HCT116 (cell line): ENCODE results near the gene PEX10. TPM values are rescaled to one million over a fixed set of nuclear protein-coding genes. Genes with fewer than 3 reads are reported as not detected.

Experiments
- ATAC-seq: fragments of 200-7000 bp; cut with Tn5 transposase; 2 replicates; pipeline ENCODE4 v1.9.1; 2020; ENCODE audit warnings: mild to moderate bottlenecking, moderate library complexity
- BruUV-seq: library from RNA; stranded (reverse); fragments of 400-500 nt; replicated peaks from 2 replicates; lab custom pipeline; 2021; lab: Mats Ljungman, UMichigan
- CTCF ChIA-PET: fragments of 300-600 bp; sonication (Branson Sonifier 250); formaldehyde crosslinking; loops from one replicate; lab custom pipeline; 2021; ENCODE audit warnings: antibody characterized with exemption; lab: Charles Lee
- POLR2A ChIA-PET: fragments of 300-600, 350-600 bp; sonication (Branson Sonifier 250); formaldehyde crosslinking; loops from one replicate; lab custom pipeline; 2021; ENCODE audit warnings: antibody characterized with exemption; lab: Charles Lee
- RAD21 ChIA-PET, 2 experiments: fragments of 300-600 bp; sonication (Branson Sonifier 250); formaldehyde crosslinking; loops; one replicate each; lab custom pipeline; 2023; ENCODE audit warnings: low total read pairs in 2 of 2; ENCODE audit not compliant: uncharacterized antibody in 2 of 2, unreplicated experiment in 2 of 2, low non-redundant PET in 1 of 2; lab: Charles Lee
- DNase-seq: peaks from one replicate; pipeline ENCODE4 v3.0.0-alpha.2; 2010; ENCODE audit warnings: low read depth, low spot score
- H2AFZ ChIP-seq: fragments of 200-600 bp; shearing (Covaris generic), sonication (generic); 2 replicates; pipeline ENCODE4 v1.6.1; 2017; ENCODE audit warnings: low read depth, mixed run types, mixed read lengths, antibody characterized with exemption, low read length; ENCODE audit not compliant: poor library complexity, severe bottlenecking
- H3K27ac ChIP-seq: 2 replicates; pipeline ENCODE4 v1.5.1; 2012; ENCODE audit warnings: low read depth, low read length
- H3K27me3 ChIP-seq: fragments of 200-600 bp; sonication (generic); 2 replicates; pipeline ENCODE4 v1.6.1; 2016; ENCODE audit warnings: mixed run types, low read length, mixed read lengths; ENCODE audit not compliant: insufficient read depth
- H3K36me3 ChIP-seq, 2 experiments: fragments of 200-500 bp in 1 of 2; fragments of 200-600 bp in 1 of 2; sonication (Bioruptor generic) in 1 of 2; sonication (generic) in 1 of 2; 2 replicates each; pipeline versions ENCODE4 v1.5.1 to v1.6.1; 2014 to 2016; ENCODE audit warnings: low read length in 2 of 2, inconsistent platforms in 1 of 2, mixed read lengths in 1 of 2, mixed run types in 1 of 2; ENCODE audit not compliant: insufficient read depth in 2 of 2, control insufficient read depth in 1 of 2
- H3K4me1 ChIP-seq, 2 experiments: fragments of 200-600 bp in 1 of 2; sonication (generic) in 1 of 2; 2 replicates each; pipeline versions ENCODE4 v1.5.1 to v1.6.1; 2012 to 2017; ENCODE audit warnings: low read length in 2 of 2, inconsistent platforms in 1 of 2, mild to moderate bottlenecking in 1 of 2, mixed read lengths in 1 of 2, mixed run types in 1 of 2, moderate library complexity in 1 of 2; ENCODE audit not compliant: insufficient read depth in 2 of 2, control insufficient read depth in 1 of 2
- H3K4me2 ChIP-seq: fragments of 200-600 bp; sonication (generic); 2 replicates; pipeline ENCODE4 v1.6.1; 2017; ENCODE audit warnings: mixed run types, low read length, mixed read lengths
- H3K4me3 ChIP-seq, 2 experiments: fragments of 200-600 bp in 1 of 2; sonication (generic) in 1 of 2; replicated peaks in 1 of 2; 2 replicates each; pipeline ENCODE4 v1.5.1; 2011 to 2016; ENCODE audit warnings: low read length in 2 of 2, control low read depth in 1 of 2, low read depth in 1 of 2, mild to moderate bottlenecking in 1 of 2, mixed read lengths in 1 of 2, mixed run types in 1 of 2
- H3K79me2 ChIP-seq: fragments of 200-600 bp; sonication (generic); 2 replicates; pipeline ENCODE4 v1.6.1; 2017; ENCODE audit warnings: mild to moderate bottlenecking, mixed run types, low read length, moderate library complexity, mixed read lengths; ENCODE audit not compliant: insufficient read depth
- H3K9ac ChIP-seq: fragments of 200-600 bp; sonication (generic); 2 replicates; pipeline ENCODE4 v1.6.1; 2016; ENCODE audit warnings: low read length, mixed read lengths
- H3K9me2 ChIP-seq: fragments of 200-600 bp; sonication (generic), shearing (Covaris generic); 2 replicates; pipeline ENCODE4 v1.6.1; 2017; ENCODE audit warnings: mixed run types, mild to moderate bottlenecking, moderate library complexity; ENCODE audit not compliant: insufficient read depth
- H3K9me3 ChIP-seq, 2 experiments: fragments of 200-500 bp in 1 of 2; fragments of 200-600 bp in 1 of 2; sonication (Bioruptor generic) in 1 of 2; sonication (generic) in 1 of 2; 2 replicates each; pipeline ENCODE4 v1.6.1; 2014 to 2017; ENCODE audit warnings: low read length in 2 of 2, mixed read lengths in 2 of 2, inconsistent platforms in 1 of 2, low read depth in 1 of 2, mild to moderate bottlenecking in 1 of 2, mixed run types in 1 of 2, moderate library complexity in 1 of 2; ENCODE audit not compliant: control insufficient read depth in 1 of 2, insufficient read depth in 1 of 2
- H4K20me1 ChIP-seq: fragments of 200-600 bp; sonication (generic), shearing (Covaris generic); 2 replicates; pipeline ENCODE4 v1.6.1; 2017; ENCODE audit warnings: mixed run types, mild to moderate bottlenecking, moderate library complexity; ENCODE audit not compliant: insufficient read depth
- EZH2 ChIP-seq: fragments of 200-600 bp; sonication (generic); IDR thresholded peaks from 2 replicates; pipeline ENCODE4 v1.6.1; 2017; ENCODE audit warnings: antibody characterized with exemption, mixed run types
- FOSL1 ChIP-seq: IDR thresholded peaks from 2 replicates; pipeline ENCODE4 v1.6.1; 2012; ENCODE audit warnings: low read depth
- POLR2AphosphoS5 ChIP-seq: IDR thresholded peaks from 2 replicates; pipeline ENCODE4 v1.6.1; 2011; ENCODE audit warnings: mild to moderate bottlenecking, low read depth, low read length, moderate library complexity
- RAD21 ChIP-seq: IDR thresholded peaks from 2 replicates; pipeline ENCODE4 v1.6.1; 2012; ENCODE audit warnings: low read depth, mild to moderate bottlenecking
- SP1 ChIP-seq: IDR thresholded peaks from 2 replicates; pipeline ENCODE4 v1.6.1; 2012; ENCODE audit warnings: low read depth
- intact Hi-C: fragments of 100-400 bp; cut with micrococcal nuclease; formaldehyde crosslinking; loops from 2 replicates; pipeline ENCODE4 v1.10.0; 2022
- total RNA-seq: library from RNA; stranded (reverse); gene quantifications from one replicate; pipeline ENCODE4 v1.2.1, GENCODE V29; 2021; ENCODE audit not compliant: unreplicated experiment
- TF ChIP-seq, protein P1 (sequence below): IDR thresholded peaks from 2 replicates; pipeline ENCODE4 v1.6.1; 2011; ENCODE audit warnings: mild to moderate bottlenecking, low read length, moderate library complexity; ENCODE audit not compliant: insufficient replicate concordance; ENCODE audit errors: extremely low read depth
- TF ChIP-seq, protein P2 (sequence below): IDR thresholded peaks from 2 replicates; pipeline ENCODE4 v1.6.1; 2012
- TF ChIP-seq, protein P3 (sequence below), 3 experiments: fragments of 200-600 bp in 1 of 3; sonication (generic) in 1 of 3; IDR thresholded peaks in 2 of 3; conservative IDR thresholded peaks in 1 of 3; 2 replicates each; pipeline ENCODE4 v1.5.1; 2012 to 2017; ENCODE audit warnings: low read depth in 2 of 3, low read length in 2 of 3, antibody characterized with exemption in 1 of 3, borderline replicate concordance in 1 of 3, control low read depth in 1 of 3, mild to moderate bottlenecking in 1 of 3, mixed read lengths in 1 of 3, mixed run types in 1 of 3, moderate library complexity in 1 of 3; ENCODE audit not compliant: insufficient read depth in 1 of 3

Gene PEX10
- total RNA-seq, 1 experiment from 2014 or later, result 27.9 TPM

DNA sequence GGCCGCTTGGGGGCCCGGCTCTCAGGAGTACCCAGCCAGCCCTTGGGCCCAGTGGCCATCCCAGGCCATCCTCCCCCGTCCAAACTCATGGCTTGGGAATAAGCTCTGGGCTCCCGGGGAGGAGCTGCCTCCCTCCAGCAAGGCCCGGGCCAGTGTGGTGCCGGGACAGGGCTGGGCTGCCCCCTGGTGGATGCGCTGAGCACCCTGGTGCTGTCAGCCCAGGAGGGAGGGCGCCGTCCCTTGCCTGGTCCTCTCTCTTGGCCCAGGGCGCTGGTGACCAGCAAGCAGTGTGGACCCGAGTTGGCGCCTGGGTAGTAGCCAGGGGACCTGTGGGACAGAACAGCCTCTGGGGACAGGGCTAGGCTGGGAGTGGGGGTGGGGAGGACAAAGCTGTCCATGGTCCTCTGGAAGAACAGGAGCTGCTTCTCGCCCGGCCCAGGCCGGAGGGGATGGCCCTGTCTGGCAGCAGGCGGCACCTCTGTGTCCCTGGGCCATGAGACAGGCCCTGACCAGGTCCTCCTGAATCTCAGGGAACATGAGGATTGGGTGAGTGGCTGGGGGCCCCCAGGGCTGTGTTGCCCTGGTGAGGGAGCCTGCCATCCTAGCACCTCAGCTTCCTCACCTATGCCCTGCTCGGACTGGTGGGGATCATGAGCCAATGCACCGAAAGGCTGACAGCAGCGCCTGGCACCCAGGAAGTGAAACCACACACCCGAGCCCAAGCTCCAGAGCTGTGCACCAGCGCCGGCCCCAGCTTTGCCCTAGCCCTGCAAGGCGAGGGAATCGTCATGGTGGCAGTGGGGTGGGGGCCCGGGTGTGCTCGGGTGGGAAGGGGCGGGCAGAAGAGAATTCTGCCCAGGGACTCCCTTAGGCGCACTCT is 30.4 kb downstream of the PEX10 start:
- TF ChIP-seq SP1 (no peak), POLR2AphosphoS5 (peak; percentile 37), EZH2 (no peak), RAD21 (peak; percentile 98), FOSL1 (no peak)
- TF ChIP-seq, protein P1, sequence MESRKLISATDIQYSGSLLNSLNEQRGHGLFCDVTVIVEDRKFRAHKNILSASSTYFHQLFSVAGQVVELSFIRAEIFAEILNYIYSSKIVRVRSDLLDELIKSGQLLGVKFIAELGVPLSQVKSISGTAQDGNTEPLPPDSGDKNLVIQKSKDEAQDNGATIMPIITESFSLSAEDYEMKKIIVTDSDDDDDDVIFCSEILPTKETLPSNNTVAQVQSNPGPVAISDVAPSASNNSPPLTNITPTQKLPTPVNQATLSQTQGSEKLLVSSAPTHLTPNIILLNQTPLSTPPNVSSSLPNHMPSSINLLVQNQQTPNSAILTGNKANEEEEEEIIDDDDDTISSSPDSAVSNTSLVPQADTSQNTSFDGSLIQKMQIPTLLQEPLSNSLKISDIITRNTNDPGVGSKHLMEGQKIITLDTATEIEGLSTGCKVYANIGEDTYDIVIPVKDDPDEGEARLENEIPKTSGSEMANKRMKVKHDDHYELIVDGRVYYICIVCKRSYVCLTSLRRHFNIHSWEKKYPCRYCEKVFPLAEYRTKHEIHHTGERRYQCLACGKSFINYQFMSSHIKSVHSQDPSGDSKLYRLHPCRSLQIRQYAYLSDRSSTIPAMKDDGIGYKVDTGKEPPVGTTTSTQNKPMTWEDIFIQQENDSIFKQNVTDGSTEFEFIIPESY, result no peak
- TF ChIP-seq, protein P2, sequence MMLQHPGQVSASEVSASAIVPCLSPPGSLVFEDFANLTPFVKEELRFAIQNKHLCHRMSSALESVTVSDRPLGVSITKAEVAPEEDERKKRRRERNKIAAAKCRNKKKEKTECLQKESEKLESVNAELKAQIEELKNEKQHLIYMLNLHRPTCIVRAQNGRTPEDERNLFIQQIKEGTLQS, result no peak
- TF ChIP-seq, protein P3, sequence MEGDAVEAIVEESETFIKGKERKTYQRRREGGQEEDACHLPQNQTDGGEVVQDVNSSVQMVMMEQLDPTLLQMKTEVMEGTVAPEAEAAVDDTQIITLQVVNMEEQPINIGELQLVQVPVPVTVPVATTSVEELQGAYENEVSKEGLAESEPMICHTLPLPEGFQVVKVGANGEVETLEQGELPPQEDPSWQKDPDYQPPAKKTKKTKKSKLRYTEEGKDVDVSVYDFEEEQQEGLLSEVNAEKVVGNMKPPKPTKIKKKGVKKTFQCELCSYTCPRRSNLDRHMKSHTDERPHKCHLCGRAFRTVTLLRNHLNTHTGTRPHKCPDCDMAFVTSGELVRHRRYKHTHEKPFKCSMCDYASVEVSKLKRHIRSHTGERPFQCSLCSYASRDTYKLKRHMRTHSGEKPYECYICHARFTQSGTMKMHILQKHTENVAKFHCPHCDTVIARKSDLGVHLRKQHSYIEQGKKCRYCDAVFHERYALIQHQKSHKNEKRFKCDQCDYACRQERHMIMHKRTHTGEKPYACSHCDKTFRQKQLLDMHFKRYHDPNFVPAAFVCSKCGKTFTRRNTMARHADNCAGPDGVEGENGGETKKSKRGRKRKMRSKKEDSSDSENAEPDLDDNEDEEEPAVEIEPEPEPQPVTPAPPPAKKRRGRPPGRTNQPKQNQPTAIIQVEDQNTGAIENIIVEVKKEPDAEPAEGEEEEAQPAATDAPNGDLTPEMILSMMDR (IDR thresholded peaks at IDR 0.05 in 2 of 3, conservative IDR thresholded peaks at IDR 0.05 in 1 of 3; ENCODE audit: borderline replicate concordance in 1 of 3, insufficient read depth in 1 of 3, low read depth in 2 of 3, low read length in 2 of 3), result peak; percentile 88 to 97 (median 91)
- no peak overlapping the region for H3K4me3 ChIP-seq
- no peak overlapping the region for H2AFZ ChIP-seq
- peak overlapping the region; percentile 8; the same call in 1 of the 2 replicates for H3K27ac ChIP-seq
- H3K4me2 ChIP-seq, result no peak overlapping the region; the same call in 1 of the 2 replicates
- no peaks in the 10 kb centered on the region for H3K79me2 ChIP-seq
- no peaks in the 10 kb centered on the region for H4K20me1 ChIP-seq
- no peak overlapping the region for H3K9ac ChIP-seq
- DNase-seq, result peak; percentile 28
- H3K36me3 ChIP-seq, result no peaks in the 10 kb centered on the region
- no peaks in the 10 kb centered on the region for H3K9me2 ChIP-seq
- 0 out of 4 replicates have a peak, but pooled peaks cover 0 to 6% of the 10 kb centered on the region in 2 experiments for H3K4me1 ChIP-seq
- BruUV-seq, result no TSS peak
- intact Hi-C loops, result loop anchor here (1.0 kb wide), 2 partner anchors 166 to 187 kb away; no protein-coding TSS in a partner anchor
- peak; percentile 93 for ATAC-seq
- no peaks in the 10 kb centered on the region for H3K9me3 ChIP-seq
- ChIA-PET CTCF (interaction anchor here (0.5 to 7.7 kb wide), 15 partner anchors 9 to 417 kb away, joined by 3 to 271 read pairs (median 3); partner anchors contain the start of genes FAAP20, MORN1 and RER1), RAD21 (interaction anchor here (0.6 to 2.0 kb wide), 9 partner anchors 9 to 187 kb away, joined by 3 to 33 read pairs (median 4); partner anchors contain the start of genes FAAP20 (in 2 of the 2), MORN1 (in 2 of the 2) and RER1 (in 2 of the 2)), POLR2A (interaction anchor here (0.8 to 1.7 kb wide), 4 partner anchors 10 to 187 kb away, joined by 5 to 16 read pairs (median 8); partner anchors contain the start of genes FAAP20, MORN1 and RER1)
- no peaks in the 10 kb centered on the region for H3K27me3 ChIP-seq
